Measurements from ENCODE around the gene MTURN.

Gene MTURN

DNA sequence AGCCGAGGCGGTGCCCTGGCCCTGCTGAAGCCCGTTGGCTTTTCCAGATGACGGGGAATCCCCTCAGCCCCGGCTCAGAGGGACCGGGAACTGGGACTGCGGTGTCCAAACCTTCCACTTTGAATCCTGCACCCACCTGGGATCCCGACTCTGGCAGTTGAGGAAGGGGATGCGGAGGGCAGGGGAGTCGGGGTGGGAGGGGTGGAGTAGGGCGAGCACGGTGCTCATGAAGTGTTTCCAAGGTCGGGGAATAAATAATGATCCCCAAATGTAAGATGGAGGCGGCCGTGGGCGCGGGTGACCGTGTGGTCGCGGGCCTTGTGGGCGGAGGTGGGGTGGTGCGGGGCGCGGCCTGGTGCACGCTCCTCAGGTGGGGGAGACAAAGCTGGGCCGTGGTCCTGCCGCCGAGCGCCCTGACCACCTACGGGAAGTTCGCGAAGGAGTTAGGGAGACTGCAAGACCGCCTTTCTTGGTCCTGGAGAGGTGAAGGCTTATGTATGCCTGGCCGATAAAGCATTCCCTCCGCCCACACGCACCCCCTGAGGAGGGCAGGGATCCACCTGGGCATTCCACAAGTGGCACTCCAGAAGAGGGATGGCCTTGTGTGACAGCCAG lies 1.4 kb downstream of the MTURN start:
- DNase-seq (ENCODE audit: low read depth) = no peak

DNA sequence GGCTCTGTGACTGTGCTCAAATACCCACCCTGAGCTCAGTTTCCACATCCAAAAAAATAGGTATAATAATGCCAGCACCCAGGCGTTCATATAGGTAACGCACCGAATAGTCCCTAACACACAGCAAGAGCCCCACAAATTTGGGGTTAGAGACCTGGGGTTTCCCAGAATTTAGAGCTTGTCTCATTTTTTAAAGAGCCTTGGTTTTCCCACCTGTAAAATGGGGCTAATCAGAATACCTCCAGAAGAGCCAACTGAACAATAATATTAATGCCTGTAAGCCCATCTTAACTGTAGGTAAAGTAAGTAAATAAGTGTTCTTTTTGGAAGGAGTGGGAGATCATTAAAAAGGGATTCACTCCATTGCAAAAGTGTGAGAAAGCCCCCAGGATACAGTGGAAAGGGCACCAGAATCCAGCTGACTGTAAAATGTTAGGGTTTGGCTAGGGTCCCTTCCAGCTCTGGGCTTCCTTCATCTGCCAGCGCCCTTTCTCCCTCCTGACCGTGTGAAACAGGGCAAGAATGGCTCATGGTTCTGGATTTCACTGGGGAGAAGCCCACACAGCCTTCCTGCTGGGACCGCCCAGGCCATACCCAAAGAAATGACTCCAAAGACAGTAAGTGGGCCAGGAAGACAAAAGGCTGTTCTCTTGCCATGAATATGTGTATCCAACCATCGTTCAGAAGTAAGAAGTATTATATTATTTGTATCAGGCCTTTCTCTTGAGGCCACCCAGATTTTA lies 2.1 kb downstream of the MTURN start:
- no peak for DNase-seq (ENCODE audit: low read depth)

DNA sequence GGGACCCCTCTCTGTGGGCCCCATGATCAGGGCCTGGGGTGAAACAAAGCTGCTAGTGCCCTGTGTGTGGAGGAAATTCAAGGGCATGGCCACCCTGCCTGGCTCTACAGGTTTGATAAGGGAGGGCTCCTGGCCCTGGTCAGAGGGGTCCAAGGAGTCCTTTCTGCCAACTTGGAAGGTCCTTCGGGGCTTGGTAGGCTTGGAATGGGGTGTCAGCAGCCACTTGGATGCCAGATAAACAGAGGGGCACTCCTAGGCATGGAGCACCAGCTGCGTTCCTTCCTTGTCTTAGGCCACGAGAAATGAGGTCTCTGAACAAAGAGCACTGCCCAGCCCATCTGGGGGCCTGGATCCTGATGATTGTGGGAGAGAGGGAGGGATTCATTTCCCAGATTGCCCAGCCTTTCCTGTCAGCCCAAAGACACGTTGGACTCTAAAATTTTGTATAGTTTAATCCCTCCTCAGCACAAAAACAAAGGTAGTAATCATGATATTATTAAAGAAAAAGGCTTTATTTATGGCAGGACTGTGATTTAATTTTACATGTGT lies 5.1 kb downstream of the MTURN start:
- no peak for DNase-seq (ENCODE audit: low read depth)

DNA sequence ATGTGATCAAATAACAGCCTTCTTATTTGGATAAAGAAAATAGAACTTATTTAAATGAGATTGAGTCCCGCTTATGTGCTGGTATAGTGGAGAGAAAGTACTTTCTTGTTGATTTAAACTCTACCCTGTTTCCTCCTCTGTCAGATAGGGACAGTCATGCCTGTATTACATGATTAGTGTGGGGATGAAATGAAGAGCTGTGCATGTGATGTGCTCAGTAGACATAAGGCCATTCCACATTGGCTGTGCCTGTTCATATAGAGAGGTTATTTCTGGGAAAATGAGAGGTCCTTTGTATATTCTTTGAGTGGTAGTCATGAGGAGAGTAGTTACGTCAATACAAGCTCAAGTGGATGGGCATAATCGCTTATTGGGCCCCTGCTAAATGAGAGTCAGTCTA lies 5.7 kb downstream of the MTURN start:
- no peak for DNase-seq (ENCODE audit: low read depth)

DNA sequence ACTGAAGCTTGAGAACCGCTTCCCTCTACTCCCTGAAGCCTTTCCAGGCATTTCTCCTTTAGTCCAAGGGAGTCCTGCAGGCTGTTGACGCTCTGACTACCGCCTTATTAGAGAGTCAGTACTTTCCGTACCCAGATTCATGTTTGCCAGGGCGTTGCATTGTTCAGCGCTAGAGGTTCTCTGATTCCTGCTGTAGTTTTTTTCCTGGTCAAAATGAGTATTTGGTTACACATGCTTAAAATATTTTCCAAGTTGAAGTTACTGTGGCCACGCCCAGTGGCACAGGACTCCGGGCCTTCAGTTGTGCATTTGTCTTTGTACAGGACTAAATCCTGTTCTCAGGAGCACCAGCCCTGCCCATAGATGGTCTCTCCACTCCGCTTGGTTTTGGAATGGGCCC lies 7.9 kb downstream of the MTURN start:
- DNase-seq (ENCODE audit: low read depth) = no peak

DNA sequence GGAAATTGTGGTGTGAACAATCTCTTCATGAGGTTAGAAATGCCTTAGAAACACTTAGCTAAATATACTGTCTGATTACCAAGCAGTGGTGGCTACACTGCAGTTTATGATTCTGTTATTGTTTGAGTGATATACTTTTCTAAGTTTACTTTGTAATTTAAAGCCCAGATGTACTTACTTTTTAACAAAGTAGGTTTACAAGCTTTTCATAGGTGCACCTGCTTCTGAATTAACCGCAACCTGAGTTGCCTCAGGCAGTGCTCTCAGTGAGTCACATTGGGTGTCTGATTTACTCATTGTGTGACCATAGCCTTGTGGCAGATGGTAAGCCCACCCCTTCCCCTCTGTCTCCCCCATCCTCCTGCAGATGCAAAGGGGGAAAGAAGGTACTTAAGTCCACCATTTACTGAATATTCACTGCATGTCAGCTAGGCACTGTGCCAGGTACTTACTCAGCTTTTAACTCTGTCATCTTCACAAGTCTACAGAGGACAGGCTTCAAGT lies 9.0 kb downstream of the MTURN start:
- DNase-seq (ENCODE audit: low read depth) = no peak

DNA sequence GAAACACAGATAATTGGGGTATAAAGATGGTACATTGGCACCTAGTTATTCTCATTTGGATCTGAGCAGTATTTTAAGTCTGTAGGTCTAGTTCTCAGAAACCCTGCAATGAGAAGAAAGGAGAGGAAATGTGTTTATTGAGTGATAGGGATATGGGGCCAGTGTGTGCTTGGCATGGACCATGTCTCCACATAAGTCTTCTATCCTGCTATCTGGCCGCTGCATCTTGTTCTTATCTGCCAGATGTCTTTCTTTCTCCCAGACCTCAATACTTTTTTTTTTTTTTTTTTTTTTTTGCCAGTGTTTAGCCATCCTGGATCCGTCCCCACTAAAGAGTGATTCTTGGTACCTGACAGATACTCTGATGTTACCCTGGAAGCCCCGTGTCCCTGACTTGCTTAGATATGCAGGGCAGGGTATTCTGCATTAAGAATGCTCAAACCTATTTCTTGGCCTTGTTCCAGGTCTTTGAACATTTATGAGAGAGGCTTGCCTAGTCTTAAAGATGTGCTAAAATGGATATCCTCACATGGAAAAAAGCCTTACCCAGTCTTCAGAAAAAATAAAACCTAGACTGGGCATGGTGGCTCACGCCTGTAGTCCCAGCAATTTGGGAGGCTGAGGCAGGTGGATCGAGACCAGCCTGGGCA lies 10.0 kb downstream of the MTURN start:
- DNase-seq (ENCODE audit: low read depth) = no peak

DNA sequence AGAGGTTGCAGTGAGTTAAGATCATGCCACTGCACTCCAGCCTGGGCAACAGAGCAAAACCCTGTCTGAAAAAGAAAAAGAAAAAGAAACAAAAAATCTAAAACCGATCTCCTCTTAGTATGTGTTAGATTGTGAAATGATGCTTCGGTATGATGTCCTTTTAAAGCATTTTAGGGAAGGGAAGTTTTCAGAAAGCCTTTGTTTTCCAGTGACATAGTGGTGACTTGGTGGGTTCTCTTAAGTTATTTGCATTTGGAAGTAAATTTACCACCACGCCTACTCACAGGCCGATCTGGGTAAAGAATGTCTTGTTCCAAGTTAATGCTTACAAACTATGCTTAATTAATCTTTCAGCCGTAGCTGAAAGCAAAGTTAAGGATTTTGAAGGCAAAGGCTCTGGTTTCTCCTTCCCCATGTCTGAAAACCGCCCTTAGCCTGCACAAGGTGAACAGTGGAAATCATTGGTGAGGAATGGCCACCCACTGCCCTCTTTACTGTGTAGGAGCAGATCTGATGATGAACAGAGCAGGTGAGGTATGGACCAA lies 10.7 kb downstream of the MTURN start:
- DNase-seq (ENCODE audit: low read depth) = no peak

DNA sequence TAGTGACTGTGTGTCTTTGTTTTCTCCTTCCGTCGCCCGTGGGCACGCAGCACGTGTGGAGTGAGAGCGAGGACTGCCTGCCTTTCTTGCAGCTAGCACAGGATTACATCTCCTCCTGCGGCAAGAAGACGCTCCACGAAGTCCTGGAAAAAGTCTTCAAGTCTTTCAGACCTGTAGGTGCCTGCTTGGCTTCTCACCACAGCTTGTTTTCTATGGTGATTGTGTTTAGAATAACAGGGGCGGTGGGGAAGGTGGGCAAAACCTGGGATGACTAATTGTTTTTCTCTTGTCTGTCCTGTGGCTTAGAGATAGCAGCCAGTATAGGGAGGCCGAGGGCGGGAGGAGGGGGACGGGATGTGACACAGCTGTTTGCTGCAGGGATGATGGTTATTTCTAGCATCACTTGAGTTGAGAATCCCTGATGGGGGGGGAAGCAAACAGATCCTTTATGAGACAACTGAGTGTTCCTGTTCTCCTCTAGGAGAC lies 11.4 kb downstream of the MTURN start:
- DNase-seq (ENCODE audit: low read depth) = no peak

DNA sequence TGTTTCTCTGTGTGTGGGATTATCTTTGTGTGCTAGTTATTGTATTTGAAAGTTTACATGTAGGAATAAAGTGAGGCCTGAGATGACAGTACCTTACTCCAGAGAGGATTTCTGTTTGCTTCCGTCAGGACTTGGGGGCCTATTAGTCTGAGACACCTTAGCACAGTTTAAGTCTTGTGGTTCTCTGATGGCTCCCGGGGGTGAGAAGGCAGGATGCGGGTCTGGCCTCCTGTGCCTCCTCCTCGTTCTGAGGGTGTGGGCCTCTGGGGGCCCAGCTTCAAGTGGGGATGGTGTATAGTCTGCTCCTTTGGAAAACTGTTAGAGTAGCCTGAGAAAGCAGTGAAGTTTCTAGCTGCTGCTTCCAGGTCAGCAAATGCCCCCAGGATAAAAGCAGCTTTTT lies 12.4 kb downstream of the MTURN start:
- DNase-seq (ENCODE audit: low read depth) = no peak

DNA sequence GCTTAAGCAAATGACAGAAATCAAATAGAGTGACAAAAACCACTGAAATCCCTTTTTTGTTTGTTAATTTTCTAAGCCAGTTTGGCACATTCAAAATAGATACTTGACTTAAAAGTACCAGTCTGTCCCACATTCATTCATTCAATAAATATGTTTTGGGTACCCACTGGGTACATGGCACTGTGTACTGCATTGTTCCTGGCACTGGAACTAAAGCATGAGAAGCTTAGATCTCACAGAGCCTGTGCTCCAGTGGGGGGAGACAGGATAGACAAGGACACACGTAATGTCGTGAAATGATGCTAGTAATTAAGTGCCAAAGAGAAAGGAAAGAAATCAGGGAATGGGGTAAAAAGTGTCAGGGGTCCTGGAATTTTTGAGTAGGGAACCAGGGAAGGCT lies 13.0 kb downstream of the MTURN start:
- DNase-seq (ENCODE audit: low read depth) = no peak

DNA sequence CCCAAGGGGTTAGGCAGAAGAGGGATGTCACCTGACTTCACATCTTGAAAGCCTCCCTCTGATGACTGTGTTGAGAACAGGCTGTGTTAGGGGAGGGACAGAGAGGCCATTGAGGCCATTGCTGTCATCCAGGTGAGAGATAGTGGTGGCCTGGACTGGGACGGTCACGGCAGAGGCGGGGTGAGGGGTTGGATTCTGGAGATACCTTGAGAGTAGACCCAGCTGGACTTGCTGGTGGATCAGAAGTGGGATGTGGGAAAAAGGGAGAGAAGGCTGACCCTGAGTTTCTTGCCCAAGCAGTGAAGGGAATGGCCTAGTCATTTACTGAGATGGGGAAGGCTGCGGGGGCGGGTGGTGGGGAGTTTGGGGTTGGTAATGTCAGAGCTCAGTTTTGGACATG lies 13.6 kb downstream of the MTURN start:
- no peak for DNase-seq (ENCODE audit: low read depth)

DNA sequence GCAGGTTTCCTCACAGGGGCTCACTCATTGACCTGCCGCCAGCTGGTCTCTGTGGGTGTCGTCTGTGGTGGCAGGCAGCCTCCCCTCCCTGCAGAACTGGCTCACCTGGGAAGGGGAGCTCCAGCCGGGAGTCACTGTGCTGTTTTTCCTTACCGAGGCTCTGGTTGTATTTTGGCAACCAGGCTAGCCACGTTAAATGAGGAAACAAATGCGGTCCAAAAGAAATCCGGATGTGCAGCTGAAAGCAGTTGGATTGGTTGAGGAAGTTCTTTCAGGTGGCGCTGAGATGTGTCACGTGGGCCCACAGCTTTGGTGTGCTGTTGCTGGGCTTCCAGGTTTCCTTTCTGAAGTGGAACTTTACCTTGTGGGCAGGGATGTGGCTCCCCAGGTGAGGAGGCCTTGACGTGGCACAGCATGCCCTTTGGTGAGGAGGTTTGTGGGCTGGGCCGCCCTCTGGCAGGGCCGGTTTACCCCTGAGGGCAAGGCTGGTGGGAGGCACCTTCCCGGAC lies 14.2 kb downstream of the MTURN start:
- DNase-seq (ENCODE audit: low read depth) = no peak

DNA sequence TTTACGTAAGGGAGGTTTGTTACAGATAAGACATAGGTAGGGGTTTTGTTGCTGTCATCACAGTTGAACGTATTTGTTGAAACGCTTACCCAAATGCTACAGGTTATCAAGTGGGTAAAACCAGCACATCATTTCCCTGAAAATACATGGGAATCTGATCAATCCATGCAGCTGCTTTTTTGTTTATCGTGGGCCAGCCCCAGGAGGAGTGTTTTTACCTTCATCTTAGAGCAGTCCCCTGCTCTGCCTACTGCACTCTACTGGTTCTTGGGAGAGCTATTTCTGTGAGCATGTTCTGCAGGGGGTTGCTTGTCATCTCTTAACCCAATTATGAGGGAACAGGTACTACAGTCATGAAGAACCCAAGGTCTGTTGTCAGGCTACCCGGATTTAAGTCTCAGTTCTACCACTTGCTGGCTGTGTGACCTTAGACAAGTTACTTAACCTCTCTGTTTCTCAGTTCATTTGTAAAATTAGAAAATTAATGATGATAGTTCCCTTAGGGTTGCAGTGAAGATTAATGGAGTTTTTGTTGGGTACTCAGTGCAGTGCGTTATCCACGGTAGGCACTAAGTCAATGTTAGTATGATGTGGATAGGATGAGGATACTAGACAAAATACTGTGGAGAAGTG lies 15.0 kb downstream of the MTURN start:
- no peak for DNase-seq (ENCODE audit: low read depth)

DNA sequence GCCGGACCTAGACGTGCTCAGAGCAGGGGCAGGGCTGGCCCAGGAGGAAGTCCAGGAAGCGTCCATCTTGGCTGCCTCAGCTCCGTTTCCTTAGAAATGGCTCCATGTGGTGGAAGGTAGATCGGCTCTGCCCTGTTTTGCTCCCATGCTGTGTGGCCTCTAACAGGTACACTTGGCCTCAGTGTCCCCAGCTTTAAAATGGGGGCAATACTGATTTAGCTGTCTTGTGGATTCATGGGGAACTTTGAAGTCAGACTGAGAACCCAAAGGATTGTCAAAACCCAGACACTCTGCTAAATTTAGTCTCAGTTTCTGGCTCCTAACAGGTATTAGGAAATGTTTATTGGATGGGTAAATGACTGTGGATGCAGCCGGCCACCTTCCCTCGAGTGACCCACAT lies 15.9 kb downstream of the MTURN start:
- no peak for DNase-seq (ENCODE audit: low read depth)

DNA sequence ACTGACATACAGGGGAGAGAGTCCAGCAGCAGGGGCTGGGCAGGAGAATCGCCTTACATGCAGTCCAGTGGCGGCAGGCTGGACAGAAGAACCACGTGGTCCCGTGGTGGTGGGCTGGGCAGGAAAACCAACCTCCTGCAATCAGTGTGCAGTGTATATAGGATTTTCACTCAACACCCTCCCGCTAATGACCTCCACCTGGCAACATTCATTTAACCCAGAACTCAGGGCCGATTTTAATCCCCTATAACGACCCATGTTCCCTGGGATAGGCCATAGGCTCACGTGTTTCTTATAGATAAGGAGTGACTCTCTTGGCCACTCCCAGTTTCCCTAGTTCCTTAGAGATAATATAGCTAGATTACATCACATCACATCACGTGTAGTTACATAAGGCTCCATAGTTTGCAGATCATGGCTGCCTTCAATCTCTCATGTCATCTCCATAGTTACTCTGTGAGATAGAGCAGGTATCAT lies 19.4 kb downstream of the MTURN start:
- no peak for DNase-seq (ENCODE audit: low read depth)

DNA sequence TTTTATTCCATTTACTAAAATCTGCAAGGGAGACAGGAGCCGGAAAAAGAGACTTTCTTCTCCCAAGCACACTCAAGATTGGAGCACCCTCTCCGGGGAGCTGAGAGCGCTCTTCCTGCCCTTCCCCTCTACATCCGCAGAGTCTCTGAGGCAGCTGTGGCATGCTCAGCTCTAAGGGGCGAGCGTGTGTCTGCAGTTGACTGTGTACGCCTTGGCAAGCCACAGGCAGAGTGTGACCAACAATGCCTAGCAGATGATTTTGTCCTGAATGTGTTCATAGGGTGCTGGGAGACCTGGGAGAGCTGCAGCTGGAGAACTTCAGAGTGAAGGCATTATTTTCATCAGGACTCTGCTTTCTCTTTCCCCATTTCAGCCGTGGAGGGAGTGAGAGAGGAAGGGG lies 20.7 kb downstream of the MTURN start:
- no peak for DNase-seq (ENCODE audit: low read depth)

DNA sequence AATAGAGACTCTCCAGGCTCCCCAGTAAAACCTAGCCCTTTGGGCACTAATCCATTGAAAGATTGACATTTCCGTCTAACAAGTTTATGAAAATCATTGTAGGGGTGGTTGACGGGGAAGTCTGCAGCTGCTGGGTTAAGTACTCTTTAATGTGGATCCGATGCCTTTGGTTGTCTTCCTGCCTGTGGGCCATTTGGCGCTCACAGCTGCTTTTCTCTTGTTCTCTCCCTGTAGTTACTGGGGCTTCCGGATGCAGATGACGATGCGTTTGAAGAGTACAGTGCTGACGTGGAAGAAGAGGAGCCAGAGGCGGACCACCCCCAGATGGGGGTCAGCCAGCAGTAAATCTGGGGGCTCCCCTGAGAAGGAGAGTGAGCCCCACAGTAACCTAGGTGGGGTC lies 22.4 kb downstream of the MTURN start:
- no peak for DNase-seq (ENCODE audit: low read depth)

DNA sequence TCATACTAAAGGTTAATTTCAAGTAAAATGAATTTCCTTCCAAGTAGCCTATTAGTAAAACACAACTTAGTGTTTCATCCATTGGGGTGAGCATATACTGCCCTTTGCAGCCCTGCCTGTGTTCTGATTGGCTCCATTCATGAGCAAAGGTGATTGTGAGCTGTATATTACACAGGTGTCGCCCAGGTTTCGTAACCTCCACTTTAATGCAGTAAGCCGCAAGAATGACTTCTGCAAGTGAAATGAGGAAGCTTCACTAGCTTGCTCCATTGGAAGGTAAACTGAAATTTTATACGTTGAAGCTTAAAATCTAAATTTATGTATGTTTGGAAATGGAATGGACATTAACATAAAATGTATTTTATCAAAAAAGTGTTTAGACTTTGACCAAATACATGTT lies 24.4 kb downstream of the MTURN start:
- no peak for DNase-seq (ENCODE audit: low read depth)

DNA sequence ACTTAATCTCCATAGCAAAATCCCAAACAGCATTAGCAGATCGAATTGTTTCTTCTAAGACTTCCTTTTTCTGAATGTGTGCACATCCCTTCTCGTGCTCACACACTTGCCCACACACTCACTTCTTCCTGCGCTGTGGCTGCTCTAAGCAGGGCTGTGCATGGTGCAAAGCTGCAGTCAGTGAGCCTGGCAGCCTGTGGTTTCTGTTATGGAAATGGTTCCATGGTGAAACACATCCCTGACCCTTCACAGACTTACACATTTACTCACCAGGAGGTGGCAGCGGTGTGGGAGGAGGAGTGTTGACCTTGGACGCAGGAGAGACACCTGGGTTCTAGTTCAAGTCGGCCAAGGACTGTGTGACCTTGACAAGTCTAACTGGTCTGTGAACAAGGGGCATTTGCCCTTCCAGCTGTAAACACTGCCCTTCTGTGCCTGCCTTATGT lies 24.9 kb downstream of the MTURN start:
- no peak for DNase-seq (ENCODE audit: low read depth)

DNA sequence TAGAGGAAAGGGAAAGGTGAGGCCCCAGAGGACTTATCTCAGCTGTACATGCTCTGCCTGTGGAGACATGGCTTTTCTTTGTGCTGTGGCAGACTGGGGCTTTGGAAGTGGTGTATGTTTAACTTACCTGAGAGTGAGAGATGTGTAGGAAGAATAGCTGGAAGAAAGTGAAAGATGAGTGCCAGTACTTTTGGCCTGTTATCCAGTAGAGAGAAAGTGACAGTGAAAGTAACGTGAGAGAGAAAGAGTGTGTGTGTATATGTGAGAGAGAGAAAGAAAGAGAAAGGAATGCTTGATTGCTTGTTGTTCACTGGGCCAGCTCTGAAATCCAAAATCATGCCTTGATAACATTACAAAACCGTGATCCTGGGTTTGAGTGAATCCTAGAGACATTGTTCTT lies 25.5 kb downstream of the MTURN start:
- DNase-seq (ENCODE audit: low read depth) = no peak

DNA sequence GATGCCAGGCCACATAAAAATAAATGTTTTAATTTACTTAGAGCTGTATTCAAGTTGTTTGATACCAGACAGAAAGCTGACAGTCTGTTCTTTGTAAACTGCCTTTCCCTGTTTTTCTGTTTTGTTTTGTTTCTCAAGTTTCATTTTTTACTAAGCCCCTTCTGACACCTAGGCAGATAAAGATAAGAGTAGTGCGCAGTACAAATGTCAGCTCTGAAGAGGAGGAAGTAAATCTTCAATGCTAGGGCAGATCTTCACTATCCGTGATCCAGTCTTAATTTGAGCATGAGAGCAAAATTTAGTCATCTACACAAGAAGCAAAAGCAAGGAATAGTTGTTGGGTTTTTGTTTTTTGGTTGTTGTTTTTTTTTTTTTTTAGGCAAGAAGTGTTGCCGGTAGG lies 27.3 kb downstream of the MTURN start:
- no peak for DNase-seq (ENCODE audit: low read depth)

Data from stimulated activated CD8-positive, alpha-beta memory T cell treated with anti-CD3 and anti-CD28 coated beads, Interleukin-15, amount 100 ng/mL, for 24 hours (primary cell).